WTC11 (cell line): ENCODE results near the gene FANCM. TPM values are rescaled to one million over a fixed set of nuclear protein-coding genes. Genes with fewer than 3 reads are reported as not detected.

Experiments
- ATAC-seq: fragments of 200-7000 bp; cut with Tn5 transposase; 2 replicates; pipeline ENCODE4 v1.10.0; 2021; ENCODE audit warnings: mild to moderate bottlenecking, moderate library complexity
- CTCF ChIA-PET: fragments of 300-600 bp; sonication (Branson Sonifier 250); formaldehyde crosslinking; loops from one replicate; lab custom pipeline; 2021; ENCODE audit warnings: antibody characterized with exemption; lab: Charles Lee
- POLR2A ChIA-PET: fragments of 350-600 bp; sonication (Branson Sonifier 250); formaldehyde crosslinking; loops from one replicate; lab custom pipeline; 2021; ENCODE audit warnings: antibody characterized with exemption; lab: Charles Lee
- DNase-seq: peaks from one replicate; pipeline ENCODE4 v3.0.0; 2021; ENCODE audit warnings: low spot score
- H3K27ac Mint-ChIP-seq: 2 replicates; pipeline ENCODE4 v1.8.0; 2021; ENCODE audit warnings: mixed read lengths
- H3K27me3 Mint-ChIP-seq: 2 replicates; pipeline ENCODE4 v1.8.0; 2021; ENCODE audit warnings: low read depth, mild to moderate bottlenecking, moderate library complexity, mixed read lengths
- H3K36me3 Mint-ChIP-seq: 2 replicates; pipeline ENCODE4 v1.8.0; 2021; ENCODE audit warnings: mixed read lengths
- H3K4me1 Mint-ChIP-seq: 2 replicates; pipeline ENCODE4 v1.8.0; 2022; ENCODE audit warnings: mixed read lengths
- H3K4me3 Mint-ChIP-seq: 2 replicates; pipeline ENCODE4 v1.8.0; 2021; ENCODE audit warnings: mild to moderate bottlenecking, moderate library complexity, mixed read lengths
- H3K9me3 Mint-ChIP-seq: 2 replicates; pipeline ENCODE4 v1.8.0; 2021; ENCODE audit warnings: mixed read lengths
- ATF1 ChIP-seq: sonication (generic); formaldehyde crosslinking; IDR thresholded peaks from 2 replicates; pipeline ENCODE4 v1.8.1; 2023; ENCODE audit warnings: mild to moderate bottlenecking, moderate library complexity, missing genetic modification reagents
- FOXJ3 ChIP-seq: sonication (generic); formaldehyde crosslinking; IDR thresholded peaks from 2 replicates; pipeline ENCODE4 v1.9.0; 2021; ENCODE audit warnings: missing genetic modification reagents, mild to moderate bottlenecking, borderline replicate concordance
- GABPB1 ChIP-seq: sonication (generic); formaldehyde crosslinking; IDR thresholded peaks from 2 replicates; pipeline ENCODE4 v1.8.1; 2023; ENCODE audit warnings: mild to moderate bottlenecking, missing genetic modification reagents
- KAT7 ChIP-seq: sonication (generic); formaldehyde crosslinking; IDR thresholded peaks from 2 replicates; pipeline ENCODE4 v1.8.1; 2023; ENCODE audit warnings: missing genetic modification reagents, mild to moderate bottlenecking, borderline replicate concordance
- OVOL2 ChIP-seq: fragments of 250-450 bp; sonication (Bioruptor Pico); IDR thresholded peaks from 2 replicates; pipeline ENCODE4 v1.9.0; 2021; ENCODE audit warnings: mild to moderate bottlenecking, borderline replicate concordance
- RELA ChIP-seq: sonication (generic); formaldehyde crosslinking; IDR thresholded peaks from 2 replicates; pipeline ENCODE4 v1.8.1; 2022; ENCODE audit warnings: missing genetic modification reagents, mild to moderate bottlenecking, borderline replicate concordance
- RORB ChIP-seq: fragments of 250-450 bp; sonication (Bioruptor Pico); IDR thresholded peaks from 2 replicates; pipeline ENCODE4 v1.9.0; 2021; ENCODE audit warnings: mild to moderate bottlenecking
- SMAD4 ChIP-seq: sonication (generic); formaldehyde crosslinking; IDR thresholded peaks from 2 replicates; pipeline ENCODE4 v1.8.0; 2022; ENCODE audit warnings: mild to moderate bottlenecking, missing genetic modification reagents
- SOX15 ChIP-seq: fragments of 250-450 bp; sonication (Bioruptor Pico); IDR thresholded peaks from 2 replicates; pipeline ENCODE4 v1.9.0; 2021; ENCODE audit warnings: mild to moderate bottlenecking
- TEAD1 ChIP-seq: sonication (generic); formaldehyde crosslinking; IDR thresholded peaks from 2 replicates; pipeline ENCODE4 v1.8.0; 2022; ENCODE audit warnings: mild to moderate bottlenecking, missing genetic modification reagents
- ZNF263 ChIP-seq: sonication (generic); formaldehyde crosslinking; IDR thresholded peaks from 2 replicates; pipeline ENCODE4 v1.8.1; 2022; ENCODE audit warnings: low read depth, mild to moderate bottlenecking, moderate library complexity, missing genetic modification reagents
- ZNF671 ChIP-seq: fragments of 250-450 bp; sonication (Bioruptor Pico); IDR thresholded peaks from 2 replicates; pipeline ENCODE4 v1.8.0; 2021; ENCODE audit warnings: mild to moderate bottlenecking
- total RNA-seq: library from RNA; stranded (reverse); gene quantifications from 3 replicates; pipeline ENCODE4 v1.2.3, GENCODE V29; 2021
- TF ChIP-seq, protein P1 (sequence below): sonication (generic); formaldehyde crosslinking; IDR thresholded peaks from 2 replicates; pipeline ENCODE4 v1.8.0; 2022; ENCODE audit warnings: mild to moderate bottlenecking, missing genetic modification reagents
- TF ChIP-seq, protein P2 (sequence below): fragments of 250-450 bp; sonication (Bioruptor Pico); conservative IDR thresholded peaks from 2 replicates; pipeline ENCODE4 v1.9.0; 2021; ENCODE audit warnings: mild to moderate bottlenecking
- TF ChIP-seq, protein P3 (sequence below): fragments of 200-600 bp; IDR thresholded peaks from 2 replicates; pipeline ENCODE4 v1.8.0; 2022; ENCODE audit warnings: antibody characterized with exemption
- TF ChIP-seq, protein P4 (sequence below): sonication (generic); formaldehyde crosslinking; IDR thresholded peaks from 2 replicates; pipeline ENCODE4 v1.8.0; 2022; ENCODE audit warnings: mild to moderate bottlenecking, missing genetic modification reagents
- TF ChIP-seq, protein P5 (sequence below): sonication (generic); formaldehyde crosslinking; IDR thresholded peaks from 2 replicates; pipeline ENCODE4 v1.8.1; 2022; ENCODE audit warnings: missing genetic modification reagents, borderline replicate concordance

Gene FANCM
- total RNA-seq, 1 experiment from 2014 or later: 12.9 TPM

DNA sequence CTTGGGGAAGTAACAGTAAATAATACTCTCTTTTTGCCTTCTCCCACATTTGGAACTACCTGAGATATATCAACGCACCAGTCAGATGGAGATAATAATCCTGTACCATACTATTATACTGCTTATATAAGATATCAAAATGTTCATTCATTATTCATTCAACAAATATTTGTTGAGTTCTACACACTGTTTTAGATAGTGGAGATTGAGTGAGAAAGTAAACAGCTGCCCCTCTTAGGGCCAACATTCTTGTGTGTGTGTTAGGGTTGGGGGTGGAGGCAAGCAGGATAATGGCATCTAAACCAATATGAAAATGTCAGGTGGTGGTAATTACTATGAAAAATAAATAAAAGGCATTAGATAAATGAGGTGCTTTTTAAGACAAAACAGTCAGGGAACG is 103.3 kb downstream of the FANCM start (continued):
- TF ChIP-seq, protein P1, sequence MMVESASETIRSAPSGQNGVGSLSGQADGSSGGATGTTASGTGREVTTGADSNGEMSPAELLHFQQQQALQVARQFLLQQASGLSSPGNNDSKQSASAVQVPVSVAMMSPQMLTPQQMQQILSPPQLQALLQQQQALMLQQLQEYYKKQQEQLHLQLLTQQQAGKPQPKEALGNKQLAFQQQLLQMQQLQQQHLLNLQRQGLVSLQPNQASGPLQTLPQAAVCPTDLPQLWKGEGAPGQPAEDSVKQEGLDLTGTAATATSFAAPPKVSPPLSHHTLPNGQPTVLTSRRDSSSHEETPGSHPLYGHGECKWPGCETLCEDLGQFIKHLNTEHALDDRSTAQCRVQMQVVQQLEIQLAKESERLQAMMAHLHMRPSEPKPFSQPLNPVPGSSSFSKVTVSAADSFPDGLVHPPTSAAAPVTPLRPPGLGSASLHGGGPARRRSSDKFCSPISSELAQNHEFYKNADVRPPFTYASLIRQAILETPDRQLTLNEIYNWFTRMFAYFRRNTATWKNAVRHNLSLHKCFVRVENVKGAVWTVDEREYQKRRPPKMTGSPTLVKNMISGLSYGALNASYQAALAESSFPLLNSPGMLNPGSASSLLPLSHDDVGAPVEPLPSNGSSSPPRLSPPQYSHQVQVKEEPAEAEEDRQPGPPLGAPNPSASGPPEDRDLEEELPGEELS: no peak
- TF ChIP-seq RELA (no peak), SOX15 (CRISPR knock-in tag) (no peak), RORB (no peak), ATF1 (CRISPR knock-in tag) (no peak), SMAD4 (no peak), ZNF671 (CRISPR knock-in tag) (no peak), ZNF263 (no peak), FOXJ3 (CRISPR knock-in tag) (no peak)
- TF ChIP-seq, protein P2, sequence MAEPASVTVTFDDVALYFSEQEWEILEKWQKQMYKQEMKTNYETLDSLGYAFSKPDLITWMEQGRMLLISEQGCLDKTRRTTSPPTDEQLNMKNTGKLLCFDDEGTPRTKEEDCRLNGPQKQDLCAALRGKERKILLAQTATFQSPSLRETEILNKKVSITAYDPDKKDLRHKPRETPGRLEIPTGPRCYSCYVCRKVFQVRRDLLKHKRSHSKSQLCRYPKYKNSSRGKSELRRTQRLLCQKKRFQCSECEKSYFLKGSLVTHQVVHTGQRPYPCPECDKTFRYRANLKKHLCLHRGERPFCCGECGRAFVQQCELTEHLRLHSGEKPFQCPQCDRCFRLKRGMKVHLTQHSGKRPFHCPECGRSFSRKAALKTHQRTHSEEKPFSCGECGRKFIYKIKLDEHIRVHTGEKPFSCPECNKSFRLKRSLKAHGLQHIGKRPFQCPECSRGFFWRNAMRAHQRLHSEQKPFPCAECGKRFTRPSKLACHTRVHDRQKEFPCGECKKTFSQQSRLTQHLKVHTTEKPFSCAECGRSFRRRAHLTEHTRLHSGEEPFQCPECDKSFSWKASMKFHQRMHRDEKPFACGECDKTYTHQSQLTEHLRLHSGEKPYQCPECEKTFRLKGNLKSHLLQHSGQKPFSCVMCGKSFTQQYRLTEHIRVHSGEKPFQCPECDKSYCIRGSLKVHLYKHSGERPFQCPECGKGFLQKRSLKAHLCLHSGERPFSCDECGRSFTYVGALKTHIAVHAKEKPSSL: no peak
- TF ChIP-seq, all 79 proteins: peak for 0

DNA sequence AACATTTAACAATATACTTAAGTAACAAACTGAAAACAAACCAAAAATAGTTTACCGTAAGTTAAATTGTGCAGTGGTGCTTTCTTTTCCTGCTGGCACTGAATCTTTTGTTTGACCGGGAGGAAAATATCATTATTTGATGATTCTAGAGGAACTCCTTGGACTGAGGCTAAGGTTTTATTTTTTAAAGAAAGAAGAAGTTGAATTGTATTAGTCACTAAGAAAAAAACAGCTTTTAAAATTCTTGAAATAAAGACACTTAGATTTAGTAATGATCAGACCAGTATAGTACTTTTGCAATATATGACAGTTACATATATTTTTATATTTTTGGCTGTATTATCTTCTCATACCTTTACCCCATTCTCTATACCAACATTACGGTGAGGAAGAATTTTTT is 107.0 kb downstream of the FANCM start:
- Mint-ChIP-seq H3K4me1 (no peaks in the 10 kb centered on the region), H3K4me3 (no peak overlapping the region), H3K27me3 (no peaks in the 10 kb centered on the region), H3K27ac (no peak overlapping the region), H3K9me3 (no peaks in the 10 kb centered on the region), H3K36me3 (peaks cover 22% of the 10 kb centered on the region)
- no peak for DNase-seq
- TF ChIP-seq GABPB1 (CRISPR knock-in tag) (no peak), OVOL2 (CRISPR knock-in tag) (no peak), TEAD1 (CRISPR knock-in tag) (no peak), KAT7 (CRISPR knock-in tag) (no peak), FOXJ3 (CRISPR knock-in tag) (no peak)
- TF ChIP-seq, protein P3, sequence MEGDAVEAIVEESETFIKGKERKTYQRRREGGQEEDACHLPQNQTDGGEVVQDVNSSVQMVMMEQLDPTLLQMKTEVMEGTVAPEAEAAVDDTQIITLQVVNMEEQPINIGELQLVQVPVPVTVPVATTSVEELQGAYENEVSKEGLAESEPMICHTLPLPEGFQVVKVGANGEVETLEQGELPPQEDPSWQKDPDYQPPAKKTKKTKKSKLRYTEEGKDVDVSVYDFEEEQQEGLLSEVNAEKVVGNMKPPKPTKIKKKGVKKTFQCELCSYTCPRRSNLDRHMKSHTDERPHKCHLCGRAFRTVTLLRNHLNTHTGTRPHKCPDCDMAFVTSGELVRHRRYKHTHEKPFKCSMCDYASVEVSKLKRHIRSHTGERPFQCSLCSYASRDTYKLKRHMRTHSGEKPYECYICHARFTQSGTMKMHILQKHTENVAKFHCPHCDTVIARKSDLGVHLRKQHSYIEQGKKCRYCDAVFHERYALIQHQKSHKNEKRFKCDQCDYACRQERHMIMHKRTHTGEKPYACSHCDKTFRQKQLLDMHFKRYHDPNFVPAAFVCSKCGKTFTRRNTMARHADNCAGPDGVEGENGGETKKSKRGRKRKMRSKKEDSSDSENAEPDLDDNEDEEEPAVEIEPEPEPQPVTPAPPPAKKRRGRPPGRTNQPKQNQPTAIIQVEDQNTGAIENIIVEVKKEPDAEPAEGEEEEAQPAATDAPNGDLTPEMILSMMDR: no peak
- TF ChIP-seq, protein P4, sequence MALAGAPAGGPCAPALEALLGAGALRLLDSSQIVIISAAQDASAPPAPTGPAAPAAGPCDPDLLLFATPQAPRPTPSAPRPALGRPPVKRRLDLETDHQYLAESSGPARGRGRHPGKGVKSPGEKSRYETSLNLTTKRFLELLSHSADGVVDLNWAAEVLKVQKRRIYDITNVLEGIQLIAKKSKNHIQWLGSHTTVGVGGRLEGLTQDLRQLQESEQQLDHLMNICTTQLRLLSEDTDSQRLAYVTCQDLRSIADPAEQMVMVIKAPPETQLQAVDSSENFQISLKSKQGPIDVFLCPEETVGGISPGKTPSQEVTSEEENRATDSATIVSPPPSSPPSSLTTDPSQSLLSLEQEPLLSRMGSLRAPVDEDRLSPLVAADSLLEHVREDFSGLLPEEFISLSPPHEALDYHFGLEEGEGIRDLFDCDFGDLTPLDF (CRISPR knock-in tag): no peak
- TF ChIP-seq, protein P5, sequence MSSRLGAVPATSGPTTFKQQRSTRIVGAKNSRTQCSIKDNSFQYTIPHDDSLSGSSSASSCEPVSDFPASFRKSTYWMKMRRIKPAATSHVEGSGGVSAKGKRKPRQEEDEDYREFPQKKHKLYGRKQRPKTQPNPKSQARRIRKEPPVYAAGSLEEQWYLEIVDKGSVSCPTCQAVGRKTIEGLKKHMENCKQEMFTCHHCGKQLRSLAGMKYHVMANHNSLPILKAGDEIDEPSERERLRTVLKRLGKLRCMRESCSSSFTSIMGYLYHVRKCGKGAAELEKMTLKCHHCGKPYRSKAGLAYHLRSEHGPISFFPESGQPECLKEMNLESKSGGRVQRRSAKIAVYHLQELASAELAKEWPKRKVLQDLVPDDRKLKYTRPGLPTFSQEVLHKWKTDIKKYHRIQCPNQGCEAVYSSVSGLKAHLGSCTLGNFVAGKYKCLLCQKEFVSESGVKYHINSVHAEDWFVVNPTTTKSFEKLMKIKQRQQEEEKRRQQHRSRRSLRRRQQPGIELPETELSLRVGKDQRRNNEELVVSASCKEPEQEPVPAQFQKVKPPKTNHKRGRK (CRISPR knock-in tag): no peak
- CTCF ChIA-PET: interaction anchor here (2.8 kb wide), 1 partner anchor 10 kb away, joined by 10 read pairs; the partner anchor contains the start of gene MIS18BP1
- POLR2A ChIA-PET: no interaction called here
- no peak for ATAC-seq
